PFSK-1 (cell line): ENCODE results near the gene GSAP.

Source experiments
- FOXP2 ChIP-seq: optimal IDR thresholded peaks from 2 replicates; pipeline ENCODE3; 2011; ENCODE audit warnings: borderline replicate concordance, control low read depth, inconsistent platforms; ENCODE audit not compliant: insufficient read depth; ENCODE audit errors: extremely low read length, extremely low read depth
- POLR2AphosphoS5 ChIP-seq: IDR thresholded peaks from 2 replicates; pipeline ENCODE4 v1.6.1; 2012; ENCODE audit warnings: low read depth, mild to moderate bottlenecking, control low read depth, low read length, moderate library complexity
- REST ChIP-seq, 2 experiments: IDR thresholded peaks; 2 replicates each; pipeline versions ENCODE4 v1.6.1 to v1.8.0; 2011 to 2012; ENCODE audit warnings: low read depth in 2 of 2, low read length in 2 of 2, control low read depth in 1 of 2, inconsistent platforms in 1 of 2, mild to moderate bottlenecking in 1 of 2, moderate library complexity in 1 of 2; ENCODE audit not compliant: insufficient read depth in 1 of 2
- SIN3A ChIP-seq: IDR thresholded peaks from 2 replicates; pipeline ENCODE4 v1.6.1; 2012; ENCODE audit warnings: mild to moderate bottlenecking, low read length, moderate library complexity, borderline replicate concordance; ENCODE audit not compliant: insufficient read depth
- TAF1 ChIP-seq: IDR thresholded peaks from 2 replicates; pipeline ENCODE4 v1.6.1; 2012; ENCODE audit warnings: low read length, control low read depth, borderline replicate concordance; ENCODE audit not compliant: insufficient read depth

The GSAP gene

GRCh38 chr7:77310982-77311381, 105.2 kb downstream of the GSAP start:
- no peak for TF ChIP-seq POLR2AphosphoS5

- TF ChIP-seq SIN3A (no peak), FOXP2 (no peak)
These were observed 106.4 kb downstream of the GSAP start for GRCh38 chr7:77309714-77310220.

- TF ChIP-seq REST (IDR thresholded peaks at IDR 0.05; ENCODE audit: insufficient read depth in 1 of 2, low read depth in 2 of 2, low read length in 2 of 2) (no peak), TAF1 (no peak), SIN3A (no peak), FOXP2 (no peak), POLR2AphosphoS5 (no peak)
These were observed 107.4 kb downstream of the GSAP start for GRCh38 chr7:77308792-77309191.

GRCh38 chr7:77306231-77307067, 109.7 kb downstream of the GSAP start:
- TF ChIP-seq POLR2AphosphoS5: no peak
- no peak for TF ChIP-seq FOXP2
- no peak for TF ChIP-seq SIN3A
- no peak for TF ChIP-seq REST (IDR thresholded peaks at IDR 0.05; ENCODE audit: insufficient read depth in 1 of 2, low read depth in 2 of 2, low read length in 2 of 2)
- TF ChIP-seq TAF1: no peak

- no peak for TF ChIP-seq REST (IDR thresholded peaks at IDR 0.05; ENCODE audit: insufficient read depth in 1 of 2, low read depth in 2 of 2, low read length in 2 of 2)
- TF ChIP-seq SIN3A: no peak
- no peak for TF ChIP-seq TAF1
- no peak for TF ChIP-seq POLR2AphosphoS5
- no peak for TF ChIP-seq FOXP2
These were observed 120.6 kb downstream of the GSAP start for GRCh38 chr7:77295549-77295948.

- no peak for TF ChIP-seq TAF1
- no peak for TF ChIP-seq POLR2AphosphoS5
- no peak for TF ChIP-seq FOXP2
- TF ChIP-seq SIN3A: no peak
- TF ChIP-seq REST (IDR thresholded peaks at IDR 0.05; ENCODE audit: insufficient read depth in 1 of 2, low read depth in 2 of 2, low read length in 2 of 2): no peak
These were observed 123.1 kb downstream of the GSAP start for GRCh38 chr7:77293046-77293445.
